Neuronal stem cell (in vitro differentiated cells): ENCODE measurements around the gene DPYSL4.

ENCODE experiments used
- DNase-seq: peaks from one replicate; pipeline ENCODE4 v3.0.0-alpha.2; 2013; ENCODE audit warnings: low spot score
- H2AFZ ChIP-seq: one replicate; pipeline ENCODE4 v1.6.1; 2013; ENCODE audit warnings: mild to moderate bottlenecking, low read length, inconsistent platforms
- H2AK5ac ChIP-seq: 2 replicates; pipeline ENCODE4 v1.6.1; 2013; ENCODE audit warnings: low read depth, mild to moderate bottlenecking, inconsistent platforms, low read length, moderate library complexity, mixed read lengths
- H2BK120ac ChIP-seq: 2 replicates; pipeline ENCODE4 v1.6.1; 2013; ENCODE audit warnings: low read depth, mild to moderate bottlenecking, inconsistent platforms, low read length, moderate library complexity, mixed read lengths
- H2BK12ac ChIP-seq: one replicate; pipeline ENCODE4 v1.6.1; 2013; ENCODE audit warnings: low read length, inconsistent platforms
- H2BK15ac ChIP-seq: 2 replicates; pipeline ENCODE4 v1.6.1; 2013; ENCODE audit warnings: mild to moderate bottlenecking, low read length, inconsistent platforms, mixed read lengths
- H2BK5ac ChIP-seq: one replicate; pipeline ENCODE4 v1.6.1; 2013; ENCODE audit warnings: inconsistent platforms, mild to moderate bottlenecking, low read length, moderate library complexity
- H3K14ac ChIP-seq: one replicate; pipeline ENCODE4 v1.6.1; 2013; ENCODE audit warnings: low read length, inconsistent platforms
- H3K18ac ChIP-seq: 2 replicates; pipeline ENCODE4 v1.6.1; 2013; ENCODE audit warnings: low read length, inconsistent platforms
- H3K23ac ChIP-seq: 2 replicates; pipeline ENCODE4 v1.6.1; 2013; ENCODE audit warnings: low read depth, mild to moderate bottlenecking, mixed read lengths, low read length, inconsistent platforms; ENCODE audit not compliant: poor library complexity
- H3K27ac ChIP-seq: replicated peaks from 3 replicates; pipeline ENCODE4 v1.5.1; 2013; ENCODE audit warnings: low read length, inconsistent platforms
- H3K27me3 ChIP-seq, 3 experiments: 2 replicates each; pipeline ENCODE4 v1.6.1; 2013; ENCODE audit warnings: low read length in 3 of 3, mild to moderate bottlenecking in 2 of 3, inconsistent platforms in 1 of 3, low read depth in 1 of 3, mixed read lengths in 1 of 3, moderate library complexity in 1 of 3; ENCODE audit not compliant: control insufficient read depth in 3 of 3, insufficient read depth in 3 of 3
- H3K36me3 ChIP-seq, 2 donors: replicated peaks in 1 of 2; 2 replicates each; pipeline ENCODE4 v1.6.1; 2013; ENCODE audit warnings: low read length in 2 of 2; ENCODE audit not compliant: control insufficient read depth in 2 of 2, insufficient read depth in 2 of 2
- H3K4ac ChIP-seq: 2 replicates; pipeline ENCODE4 v1.6.1; 2013; ENCODE audit warnings: inconsistent platforms, mild to moderate bottlenecking, low read length, moderate library complexity
- H3K4me1 ChIP-seq, 2 donors: 1 replicate in 1 of 2; 2 replicates in 1 of 2; pipeline ENCODE4 v1.6.1; 2013; ENCODE audit warnings: low read length in 2 of 2, low read depth in 1 of 2; ENCODE audit not compliant: control insufficient read depth in 2 of 2, insufficient read depth in 1 of 2
- H3K4me2 ChIP-seq: one replicate; pipeline ENCODE4 v1.6.1; 2013; ENCODE audit warnings: mild to moderate bottlenecking, low read length, inconsistent platforms; ENCODE audit not compliant: insufficient read depth, poor library complexity, severe bottlenecking
- H3K4me3 ChIP-seq, 2 donors: 2 replicates each; pipeline ENCODE4 v1.5.1; 2013; ENCODE audit warnings: low read length in 2 of 2, mild to moderate bottlenecking in 2 of 2, inconsistent platforms in 1 of 2, moderate library complexity in 1 of 2
- H3K79me1 ChIP-seq: one replicate; pipeline ENCODE4 v1.6.1; 2013; ENCODE audit warnings: low read depth, mild to moderate bottlenecking, inconsistent platforms, low read length, moderate library complexity
- H3K9ac ChIP-seq: one replicate; pipeline ENCODE4 v1.6.1; 2013; ENCODE audit warnings: mild to moderate bottlenecking, low read depth, low read length, inconsistent platforms; ENCODE audit not compliant: poor library complexity
- H3K9me3 ChIP-seq, 2 donors: replicated peaks in 1 of 2; 2 replicates each; pipeline versions ENCODE3 to v1.6.1; 2013; ENCODE audit warnings: low read length in 2 of 2, mild to moderate bottlenecking in 2 of 2, inconsistent platforms in 1 of 2, low read depth in 1 of 2, mixed read lengths in 1 of 2, moderate library complexity in 1 of 2; ENCODE audit not compliant: control insufficient read depth in 2 of 2, insufficient read depth in 1 of 2
- H4K8ac ChIP-seq: one replicate; pipeline ENCODE4 v1.6.1; 2013; ENCODE audit warnings: low read depth, mild to moderate bottlenecking, inconsistent platforms, low read length, moderate library complexity
- H4K91ac ChIP-seq: one replicate; pipeline ENCODE4 v1.6.1; 2013; ENCODE audit warnings: low read length, low read depth, mild to moderate bottlenecking, inconsistent platforms; ENCODE audit not compliant: poor library complexity
- WGBS, 2 donors: extraction: QIAGEN DNeasy Blood & Tissue Kit; methylation state at CpG; one replicate each; pipeline ENCODE4 v1.1.7; 2013; ENCODE audit warnings: missing lambda C conversion rate in 2 of 2, mixed read lengths in 1 of 2; ENCODE audit not compliant: insufficient read length in 2 of 2, insufficient replicate concordance in 1 of 2; ENCODE audit errors: extremely low coverage in 2 of 2; 5-methylcytosine and 5-hydroxymethylcytosine counted together

The DPYSL4 gene

DNA sequence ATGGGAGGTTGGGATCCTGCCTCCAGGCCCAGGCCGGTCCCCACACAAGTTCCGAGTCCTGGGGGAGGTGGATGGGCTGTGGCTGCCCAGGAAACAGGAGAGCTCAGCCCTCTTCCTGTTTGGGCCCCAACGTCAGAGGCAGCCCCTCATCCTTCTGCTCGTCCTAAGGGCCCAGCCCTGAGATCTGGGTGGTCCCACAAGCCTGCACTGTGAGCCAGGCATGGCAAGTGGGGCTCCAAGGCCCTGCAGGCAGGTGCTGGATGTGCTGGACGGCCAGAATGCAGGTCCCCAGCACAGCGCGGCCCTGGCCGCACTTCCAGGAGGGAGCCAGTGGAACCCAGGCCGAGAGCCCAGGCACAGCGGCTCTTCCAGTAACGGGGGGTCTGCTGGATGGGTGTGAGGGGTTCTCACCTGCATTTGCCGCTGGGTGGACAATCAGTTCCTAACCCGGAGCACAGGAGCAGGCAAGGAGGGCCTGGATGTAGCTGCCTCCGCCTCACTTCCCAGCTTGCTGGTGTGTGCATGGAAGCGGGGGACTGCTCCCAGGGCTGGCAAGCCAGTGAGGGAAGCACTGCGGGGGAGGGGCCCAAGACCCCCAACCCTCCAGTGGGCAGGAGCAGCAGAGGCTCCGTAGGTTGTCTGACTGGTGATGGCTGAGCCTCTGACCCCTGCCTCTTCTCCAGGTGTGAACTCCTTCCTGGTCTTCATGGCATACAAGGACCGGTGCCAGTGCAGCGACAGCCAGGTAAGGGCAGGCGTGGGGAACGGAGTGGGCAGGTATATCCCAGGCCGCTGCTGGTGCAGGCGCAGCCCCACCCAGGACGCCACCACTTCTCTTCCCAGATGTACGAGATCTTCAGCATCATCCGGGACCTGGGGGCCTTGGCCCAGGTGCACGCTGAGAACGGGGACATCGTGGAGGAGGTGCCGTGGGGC is 9.7 kb downstream of the DPYSL4 start:
- WGBS, 2 donors, result no CpG with 5 or more reads among the region's 30 CpGs

DNA sequence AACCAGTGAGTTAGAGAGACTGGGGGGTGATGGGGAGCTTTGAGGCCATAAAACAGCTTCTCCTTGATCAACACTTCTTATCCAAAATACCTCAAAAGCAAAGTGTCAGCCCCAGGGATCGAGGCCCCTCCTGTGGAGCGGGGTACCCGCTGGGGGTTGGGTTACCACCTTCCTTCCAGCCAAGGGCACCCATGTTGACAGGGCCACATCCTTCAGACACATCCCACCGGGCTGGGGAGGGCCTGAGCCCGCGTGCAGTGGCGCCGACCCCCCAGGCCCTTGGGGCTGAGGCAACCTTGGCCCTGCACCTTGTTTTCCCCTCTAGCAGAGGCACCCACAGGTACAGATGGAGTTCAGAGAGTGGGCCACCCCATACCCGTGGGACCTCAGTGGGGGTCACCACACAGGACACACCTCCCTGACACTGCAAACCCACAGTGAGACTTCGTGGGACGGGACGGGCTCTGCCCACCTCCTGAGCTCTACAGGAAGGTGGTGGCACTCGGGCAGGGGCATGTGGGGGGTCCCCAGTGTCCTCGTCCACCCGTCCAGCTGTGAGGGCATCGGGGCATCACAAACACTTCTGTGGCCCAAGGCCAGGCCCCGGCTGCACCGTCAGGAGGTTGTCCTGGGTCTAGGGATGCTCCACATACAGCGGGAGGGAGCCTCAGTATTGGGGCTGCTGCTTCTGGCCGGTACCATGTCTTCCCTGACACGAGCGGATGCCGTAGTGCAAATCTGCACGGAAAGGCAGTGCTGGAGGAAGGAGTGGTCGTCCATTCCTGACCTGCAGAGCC is 10.7 kb downstream of the DPYSL4 start:
- DNase-seq, result no peak
- Histone ChIP-seq H3K9ac (no peak overlapping the region), H2BK15ac (no peak overlapping the region), H3K4me3 (peak overlapping the region in 1 of 2 donors; percentile 45), H3K79me1 (peaks cover 5% of the 10 kb centered on the region), H3K18ac (peak overlapping the region; percentile 57), H2AK5ac (no peak overlapping the region), H3K27me3 (no peaks in the 10 kb centered on the region), H3K14ac (no peak overlapping the region), H2AFZ (no peak overlapping the region), H3K4me2 (no peak overlapping the region), H3K4ac (no peak overlapping the region), H2BK5ac (no peak overlapping the region), H2BK120ac (no peak overlapping the region), H4K8ac (no peak overlapping the region), H2BK12ac (no peak overlapping the region), H3K27ac (no peak overlapping the region), H3K23ac (no peak overlapping the region), H3K36me3 (peaks cover 44 to 98% of the 10 kb centered on the region in 2 donors), H3K9me3 (no peaks in the 10 kb centered on the region), H3K4me1 (no peaks in the 10 kb centered on the region), H4K91ac (no peak overlapping the region)
- no CpG with 5 or more reads among the region's 25 CpGs for WGBS, 2 donors

More for the DNA sequence above, 9.7 kb downstream of the DPYSL4 start:
- no peak overlapping the region for H2BK5ac ChIP-seq
- no peaks in the 10 kb centered on the region for H3K27me3 ChIP-seq
- no peak overlapping the region for H3K14ac ChIP-seq
- peak overlapping the region; percentile 32 for H3K9ac ChIP-seq
- H2AK5ac ChIP-seq, result no peak overlapping the region
- DNase-seq, result no peak
- H4K8ac ChIP-seq, result no peak overlapping the region
- no peak overlapping the region for H2AFZ ChIP-seq
- H3K79me1 ChIP-seq, result peaks cover 7% of the 10 kb centered on the region
- H2BK15ac ChIP-seq, result no peak overlapping the region
- peaks cover 41 to 97% of the 10 kb centered on the region in 2 donors for H3K36me3 ChIP-seq
- peak overlapping the region; percentile 48 for H3K23ac ChIP-seq
- H3K18ac ChIP-seq, result no peak overlapping the region
- no peak overlapping the region for H2BK12ac ChIP-seq
- H3K4me1 ChIP-seq, result no peaks in the 10 kb centered on the region
- no peak overlapping the region for H3K27ac ChIP-seq
- H2BK120ac ChIP-seq, result no peak overlapping the region
- no peaks in the 10 kb centered on the region for H3K9me3 ChIP-seq
- peak overlapping the region in 1 of 2 donors; percentile 25 for H3K4me3 ChIP-seq
- H3K4me2 ChIP-seq, result no peak overlapping the region
- H3K4ac ChIP-seq, result no peak overlapping the region
- H4K91ac ChIP-seq, result no peak overlapping the region

DNA sequence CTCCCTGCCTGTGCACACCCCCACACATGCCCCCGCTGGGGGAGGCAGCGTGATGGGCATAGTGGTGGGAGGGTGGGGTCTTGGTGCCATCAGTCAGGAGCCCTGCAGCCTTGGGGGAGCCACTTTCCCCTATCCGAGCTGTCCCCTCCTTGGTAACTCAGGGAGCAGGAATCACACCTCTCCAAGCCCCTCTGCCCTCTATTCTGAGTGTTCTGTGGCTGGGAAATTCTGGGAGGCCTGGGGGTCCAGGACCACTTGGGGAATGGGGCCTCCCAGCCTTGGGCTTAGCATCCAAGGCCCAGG is 11.3 kb downstream of the DPYSL4 start:
- Histone ChIP-seq H2BK12ac (no peak overlapping the region), H3K23ac (no peak overlapping the region), H4K8ac (no peak overlapping the region), H2BK120ac (no peak overlapping the region), H3K4me2 (no peak overlapping the region), H3K9me3 (no peaks in the 10 kb centered on the region), H3K36me3 (peaks cover 39 to 98% of the 10 kb centered on the region in 2 donors), H3K79me1 (peaks cover 5% of the 10 kb centered on the region), H2BK5ac (no peak overlapping the region), H3K18ac (no peak overlapping the region), H3K4ac (no peak overlapping the region), H4K91ac (no peak overlapping the region), H3K4me1 (no peaks in the 10 kb centered on the region), H2BK15ac (no peak overlapping the region), H2AFZ (no peak overlapping the region), H2AK5ac (no peak overlapping the region), H3K27ac (no peak overlapping the region), H3K4me3 (peak overlapping the region in 1 of 2 donors; percentile 45), H3K14ac (no peak overlapping the region), H3K27me3 (no peaks in the 10 kb centered on the region), H3K9ac (no peak overlapping the region)
- WGBS, 2 donors, result no CpG with 5 or more reads among the region's 3 CpGs
- DNase-seq, result no peak
